Measurements from ENCODE around the gene TNRC18.
"Not testable (repeated sequence)": the region's sequence is repeated elsewhere in the genome, so short reads cannot be mapped to it uniquely, and the experiment has no call there.

The TNRC18 gene

GRCh38 chr7:5284304-5285281 is 139.0 kb downstream of the TNRC18 start:
- no peak for DNase-seq

- no peak for DNase-seq
Observed at GRCh38 chr7:5283421-5284303, 140.0 kb downstream of the TNRC18 start.

- no peak for DNase-seq
Observed at GRCh38 chr7:5282543-5283316, 140.9 kb downstream of the TNRC18 start, which contains the start of gene SLC29A4. TSS of gene SLC29A4 (plus strand) at chr7:5282943. CDS start at chr7:5287817, 4,874 bp downstream.

GRCh38 chr7:5281598-5282500 is 141.8 kb downstream of the TNRC18 start:
- DNase-seq, result not testable (repeated sequence)

GRCh38 chr7:5279734-5280133 is 143.9 kb downstream of the TNRC18 start:
- DNase-seq, result no peak

GRCh38 chr7:5278766-5279165 is 144.9 kb downstream of the TNRC18 start:
- DNase-seq, result no peak

GRCh38 chr7:5276611-5277010 is 147.0 kb downstream of the TNRC18 start:
- no peak for DNase-seq

- DNase-seq, result not testable (repeated sequence)
Observed at GRCh38 chr7:5276123-5276522, 147.5 kb downstream of the TNRC18 start.

GRCh38 chr7:5275510-5275909 is 148.1 kb downstream of the TNRC18 start:
- DNase-seq, result not testable (repeated sequence)

GRCh38 chr7:5274985-5275431 is 148.6 kb downstream of the TNRC18 start:
- not testable (repeated sequence) for DNase-seq

GRCh38 chr7:5274441-5274840 is 149.2 kb downstream of the TNRC18 start:
- DNase-seq, result no peak

GRCh38 chr7:5273831-5274405 is 149.7 kb downstream of the TNRC18 start:
- DNase-seq, result not testable (repeated sequence)

GRCh38 chr7:5270788-5271187 is 152.8 kb downstream of the TNRC18 start:
- DNase-seq, result no peak

- DNase-seq, result not testable (repeated sequence)
Observed at GRCh38 chr7:5269992-5270657, 153.5 kb downstream of the TNRC18 start.

GRCh38 chr7:5267829-5268228 is 155.8 kb downstream of the TNRC18 start:
- DNase-seq, result not testable (repeated sequence)

GRCh38 chr7:5266191-5267028 is 157.2 kb downstream of the TNRC18 start:
- no peak for DNase-seq

GRCh38 chr7:5265320-5266190 is 158.1 kb downstream of the TNRC18 start:
- no peak for DNase-seq

GRCh38 chr7:5263066-5263465 is 160.6 kb downstream of the TNRC18 start:
- not testable (repeated sequence) for DNase-seq

Data from NK-92 treated with Interleukin-12 subunit alpha and Interleukin-12 subunit beta, amount 100 ng/mL, for 24 hours (cell line).